Stimulated activated CD4-positive, alpha-beta T cell treated with anti-CD3 and anti-CD28 coated beads, Interleukin-1b, Interleukin-23, amount 100 ng/mL, for 48 hours (primary cell): Measurements from ENCODE around the gene CSMD2.
A peak's percentile ranks its signal among the peaks of the same experiment; 100 is the strongest.

Experiments
- DNase-seq: peaks from one replicate; pipeline ENCODE4 v3.0.0-alpha.2; 2020

The CSMD2 gene

GRCh38 chr1:33659641-33660040, 505.4 kb downstream of the CSMD2 start:
- no peak for DNase-seq

- no peak for DNase-seq
These were observed 507.2 kb downstream of the CSMD2 start for GRCh38 chr1:33657833-33658232.

GRCh38 chr1:33656467-33657005, 508.5 kb downstream of the CSMD2 start:
- no peak for DNase-seq

- no peak for DNase-seq
These were observed 509.5 kb downstream of the CSMD2 start for GRCh38 chr1:33655496-33655895.

- DNase-seq = no peak
These were observed 510.7 kb downstream of the CSMD2 start for GRCh38 chr1:33654267-33654834.

GRCh38 chr1:33653226-33653625, 511.8 kb downstream of the CSMD2 start:
- DNase-seq = no peak

- no peak for DNase-seq
These were observed 514.3 kb downstream of the CSMD2 start for GRCh38 chr1:33650708-33651107.

- DNase-seq = no peak
These were observed 515.3 kb downstream of the CSMD2 start for GRCh38 chr1:33649759-33650158.

- DNase-seq = no peak
These were observed 521.8 kb downstream of the CSMD2 start for GRCh38 chr1:33643216-33643615.

GRCh38 chr1:33641104-33641830, 523.8 kb downstream of the CSMD2 start:
- no peak for DNase-seq

GRCh38 chr1:33640114-33640660, 524.8 kb downstream of the CSMD2 start:
- DNase-seq = no peak

- DNase-seq = no peak
These were observed 527.1 kb downstream of the CSMD2 start for GRCh38 chr1:33637846-33638440.

- no peak for DNase-seq
These were observed 528.8 kb downstream of the CSMD2 start for GRCh38 chr1:33636209-33636608.

- DNase-seq = no peak
These were observed 529.6 kb downstream of the CSMD2 start for GRCh38 chr1:33635336-33636012.

- DNase-seq = no peak
These were observed 530.2 kb downstream of the CSMD2 start for GRCh38 chr1:33634806-33635205.

GRCh38 chr1:33634143-33634542, 530.9 kb downstream of the CSMD2 start:
- DNase-seq = no peak

GRCh38 chr1:33633019-33633801, 531.8 kb downstream of the CSMD2 start:
- peak; percentile 87 for DNase-seq

- no peak for DNase-seq
These were observed 534.3 kb downstream of the CSMD2 start for GRCh38 chr1:33630686-33631085.

- DNase-seq = no peak
These were observed 538.2 kb downstream of the CSMD2 start for GRCh38 chr1:33626801-33627200.

- peak; percentile 13 for DNase-seq
These were observed 539.8 kb downstream of the CSMD2 start for GRCh38 chr1:33624991-33625870.

- DNase-seq = no peak
These were observed 540.6 kb downstream of the CSMD2 start for GRCh38 chr1:33624261-33624990.
